Tibial nerve (tissue), 4 donors: ENCODE measurements around the gene CIDEC.

Experiments used
- CTCF ChIP-seq, 5 experiments: fragments of 200-600 bp in 3 of 5; fragments of 450-650 bp in 2 of 5; sonication (generic) in 3 of 5; IDR thresholded peaks; one replicate each; pipeline ENCODE4 v1.5.1; 2016 to 2019; ENCODE audit warnings: antibody characterized with exemption in 5 of 5, mild to moderate bottlenecking in 3 of 5, moderate library complexity in 2 of 5
- EP300 ChIP-seq, 2 donors: sonication (generic); formaldehyde crosslinking; IDR thresholded peaks; one replicate each; pipeline ENCODE4 v1.6.1; 2017; ENCODE audit warnings: antibody characterized with exemption in 2 of 2, mild to moderate bottlenecking in 1 of 2
- POLR2A ChIP-seq, 2 donors: fragments of 450-650 bp; IDR thresholded peaks; one replicate each; pipeline ENCODE4 v1.6.1; 2017; ENCODE audit warnings: antibody characterized with exemption in 2 of 2, mild to moderate bottlenecking in 2 of 2, moderate library complexity in 2 of 2

GRCh38 chr3:9826815-9827573 is 53.1 kb downstream of the CIDEC start:
- no peak for TF ChIP-seq CTCF (IDR thresholded peaks at IDR 0.05)
- no peak for TF ChIP-seq POLR2A (IDR thresholded peaks at IDR 0.05)
- TF ChIP-seq EP300 (IDR thresholded peaks at IDR 0.05): no peak
